NCI-H2081 (cell line): ENCODE measurements around the gene ADRA2C.

Experiments
- DNase-seq, 2 experiments: peaks; one replicate each; lab custom pipeline; 2025; lab: John Stamatoyannopoulos, UW

Gene ADRA2C

DNA sequence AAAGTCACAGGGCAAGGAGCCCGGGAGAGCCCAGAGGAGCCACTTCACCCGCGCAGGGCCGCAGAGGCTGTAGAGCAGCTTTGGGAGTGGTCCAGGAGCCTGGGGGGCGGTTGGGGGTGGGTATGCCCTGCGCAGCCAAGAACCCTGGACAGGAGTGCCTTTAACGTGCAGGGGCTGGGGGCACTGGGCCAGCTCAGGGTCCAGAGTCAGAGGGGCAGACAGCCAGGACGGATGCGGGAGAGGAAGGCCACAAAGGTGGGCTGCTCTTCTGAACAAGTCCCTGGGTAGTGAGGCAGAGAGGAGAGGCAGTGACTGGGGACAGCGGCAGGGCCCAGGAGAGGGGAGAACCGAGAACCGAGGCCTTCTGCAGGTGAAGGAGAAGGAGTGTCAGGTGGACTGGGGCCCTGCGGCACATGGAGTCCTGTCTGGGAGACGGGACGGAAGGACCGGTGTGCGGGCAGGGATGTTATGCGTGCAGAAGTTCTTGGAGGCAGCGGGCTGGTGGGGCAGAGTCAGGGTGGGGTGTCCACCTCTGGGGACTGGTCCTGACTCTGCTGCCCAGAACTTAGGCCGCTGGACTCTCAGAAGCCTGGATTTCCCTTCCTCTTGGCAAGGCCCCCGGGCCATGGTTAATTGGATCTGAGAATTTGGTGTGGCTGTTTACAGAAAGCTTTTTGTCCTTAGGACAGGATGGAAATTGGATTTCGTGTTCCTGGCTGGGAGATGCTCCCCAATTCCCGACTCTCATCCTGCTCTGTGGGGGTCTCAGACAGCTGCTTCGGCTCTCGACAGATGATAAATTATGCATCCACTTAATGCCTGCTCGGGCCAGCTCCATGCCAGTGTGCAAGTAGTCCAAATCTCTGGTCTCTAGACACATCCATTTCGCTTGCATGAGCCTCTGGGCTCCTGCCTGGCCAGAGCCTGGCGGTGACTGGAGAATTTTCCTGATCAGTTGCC, 31.9 kb downstream of the ADRA2C start:
- DNase-seq = no peak

GRCh38 chr4:3799496-3799895, 33.3 kb downstream of the ADRA2C start:
- no peak for DNase-seq

GRCh38 chr4:3800351-3800750, 34.2 kb downstream of the ADRA2C start:
- no peak for DNase-seq

DNA sequence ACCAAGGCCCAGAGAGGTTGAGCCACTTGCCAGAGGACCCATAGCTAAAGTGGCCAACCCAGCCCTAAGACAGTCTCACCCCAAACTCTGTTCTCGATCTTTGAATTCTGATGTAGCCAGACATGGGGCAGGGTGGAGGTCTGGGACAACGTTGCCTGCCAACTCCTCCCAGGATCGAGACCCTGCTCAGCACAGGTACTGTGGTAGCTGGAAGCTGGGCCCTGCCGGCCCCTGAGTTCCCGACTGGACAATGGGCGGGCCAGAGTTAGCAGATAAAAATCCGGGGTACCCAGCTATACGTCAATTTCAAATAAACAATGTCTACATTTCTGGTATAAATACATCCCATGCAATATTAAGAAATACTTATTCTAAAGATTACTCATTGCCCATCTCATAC, 35.3 kb downstream of the ADRA2C start:
- no peak for DNase-seq

- no peak for DNase-seq
Measured at GRCh38 chr4:3801931-3802550, 35.9 kb downstream of the ADRA2C start.

- DNase-seq = no peak
Measured at GRCh38 chr4:3802571-3803474, 36.6 kb downstream of the ADRA2C start.

DNA sequence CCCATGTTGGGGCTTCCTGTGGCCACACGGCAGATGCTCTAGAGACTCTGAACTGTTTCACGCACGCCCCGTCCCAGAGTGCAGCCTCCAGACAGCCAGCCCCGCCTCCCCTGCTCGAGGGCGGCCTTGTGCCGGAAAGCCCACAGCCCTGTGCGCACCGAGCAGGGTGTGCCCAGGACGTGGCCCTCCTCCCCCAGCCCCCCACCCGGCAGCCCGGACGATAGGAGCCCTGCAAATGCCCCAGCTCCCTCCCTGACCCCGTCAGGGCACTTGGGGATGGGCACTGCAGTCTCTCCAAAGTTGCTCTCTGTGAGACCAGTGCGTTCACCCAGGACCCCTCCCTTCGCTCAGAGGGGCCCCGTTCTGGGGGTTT, 37.3 kb downstream of the ADRA2C start:
- DNase-seq = no peak

- DNase-seq = no peak
Measured at GRCh38 chr4:3803946-3804345, 37.8 kb downstream of the ADRA2C start.

DNA sequence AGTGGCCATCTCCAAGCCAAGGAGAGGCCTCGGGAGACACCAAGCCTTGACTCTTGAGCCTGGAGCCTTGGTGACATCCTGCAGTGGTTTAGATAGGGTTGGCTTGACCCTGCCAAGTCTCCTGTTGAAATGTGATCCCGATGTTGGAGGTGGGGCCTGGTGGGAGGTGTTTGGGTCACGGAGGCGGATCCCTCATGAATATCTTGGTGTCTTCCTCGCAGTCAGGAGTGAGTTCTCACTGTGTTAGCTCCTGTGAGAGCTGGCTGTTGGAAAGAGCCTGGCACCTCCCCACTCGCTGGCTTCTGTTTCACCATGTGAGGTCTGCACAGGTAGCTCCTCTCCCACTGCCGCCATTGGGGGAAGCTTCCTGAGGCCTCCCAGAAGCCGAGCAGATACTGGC, 38.8 kb downstream of the ADRA2C start:
- no peak for DNase-seq

DNA sequence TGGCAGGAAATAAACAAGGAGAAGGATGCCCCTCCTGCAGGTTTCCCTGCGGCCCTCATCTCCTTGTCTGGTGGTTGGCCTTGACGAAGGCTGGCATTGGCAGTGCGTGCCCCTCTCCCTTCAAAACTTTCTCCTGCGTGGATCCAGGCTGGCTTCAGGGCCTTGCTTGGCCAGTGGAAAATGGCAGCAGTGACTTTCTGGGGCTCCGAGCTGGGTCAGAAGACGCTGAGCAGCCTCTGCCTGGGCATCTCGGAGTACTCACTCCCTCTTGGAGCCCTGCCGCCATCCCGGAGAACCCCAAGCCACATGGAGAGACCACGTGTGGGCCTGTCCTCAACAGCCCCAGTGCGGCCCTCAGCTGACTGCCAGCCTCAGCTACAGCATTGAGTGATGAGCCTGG, 39.5 kb downstream of the ADRA2C start:
- no peak for DNase-seq

DNA sequence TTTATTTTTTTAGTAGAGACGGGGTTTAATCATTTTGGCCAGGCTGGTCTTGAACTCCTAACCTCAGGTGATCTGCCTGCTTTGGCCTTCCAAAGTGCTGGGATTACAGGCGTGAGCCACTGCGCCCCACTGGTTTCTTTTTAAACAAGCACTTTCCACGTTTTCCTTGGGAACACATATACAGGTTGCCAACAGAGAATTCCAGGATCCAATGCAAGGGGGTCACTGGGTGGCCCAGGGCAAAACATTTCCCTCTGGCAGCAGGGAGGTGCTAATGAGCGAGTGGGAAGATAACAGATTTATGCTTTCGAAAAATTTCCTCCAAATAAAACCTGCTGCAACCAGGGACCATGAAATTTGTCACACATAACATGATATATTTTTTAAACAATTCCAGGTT, 41.1 kb downstream of the ADRA2C start:
- no peak for DNase-seq

GRCh38 chr4:3807822-3808496, 41.8 kb downstream of the ADRA2C start:
- DNase-seq = no peak

GRCh38 chr4:3808597-3808996, 42.4 kb downstream of the ADRA2C start:
- no peak for DNase-seq

DNA sequence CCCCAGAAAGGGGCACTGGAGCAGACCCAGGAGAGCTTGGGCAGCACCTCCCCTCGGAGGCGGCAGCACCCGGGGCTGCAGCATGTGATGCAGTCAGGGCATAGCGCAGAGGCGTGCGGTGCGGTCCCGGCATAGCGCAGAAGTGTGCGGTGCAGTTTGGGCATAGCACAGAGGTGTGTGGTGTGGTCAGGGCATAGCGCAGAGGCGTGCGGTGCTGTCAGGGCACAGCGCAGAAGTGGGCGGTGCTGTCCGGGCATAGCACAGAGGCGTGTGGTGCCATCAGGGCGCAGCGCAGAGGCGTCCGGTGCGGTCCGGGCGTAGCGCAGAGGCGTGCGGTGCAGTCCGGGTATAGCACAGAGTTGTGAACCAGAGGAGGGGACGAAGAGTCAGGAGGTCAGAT, 42.8 kb downstream of the ADRA2C start:
- no peak for DNase-seq

GRCh38 chr4:3809451-3810110, 43.4 kb downstream of the ADRA2C start:
- DNase-seq = no peak

- no peak for DNase-seq
Measured at GRCh38 chr4:3810111-3810680, 44.0 kb downstream of the ADRA2C start.

GRCh38 chr4:3810796-3811485, 44.8 kb downstream of the ADRA2C start:
- DNase-seq = no peak

DNA sequence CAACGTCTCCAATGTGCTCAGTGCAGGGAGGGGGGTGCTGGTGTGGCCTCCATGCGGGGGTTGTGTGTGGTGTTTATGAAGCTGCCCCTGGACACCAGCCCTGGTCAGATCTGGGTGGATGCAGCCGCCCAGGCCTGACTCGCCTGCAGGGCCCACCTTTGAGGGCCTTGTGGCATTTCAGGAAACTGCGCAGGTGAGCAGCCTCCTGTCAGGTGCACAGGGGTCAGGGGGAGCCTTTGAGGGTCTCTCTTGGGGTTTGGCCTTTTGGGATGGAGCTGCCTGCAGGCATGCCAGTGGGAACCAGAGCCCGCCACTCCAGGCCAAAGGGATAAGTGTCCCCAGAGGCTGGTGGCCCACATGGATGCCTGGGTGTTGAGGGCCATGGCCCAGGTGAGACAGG, 45.4 kb downstream of the ADRA2C start:
- DNase-seq = no peak

- no peak for DNase-seq
Measured at GRCh38 chr4:3812211-3812934, 46.2 kb downstream of the ADRA2C start.
